WTC11 (cell line): ENCODE measurements around the gene SDC1. TPM values are rescaled to one million over a fixed set of nuclear protein-coding genes. Genes with fewer than 3 reads are reported as not detected.
"Not testable (repeated sequence)": the region's sequence is repeated elsewhere in the genome, so short reads cannot be mapped to it uniquely, and the experiment has no call there.

Experiments
- ATAC-seq: fragments of 200-7000 bp; cut with Tn5 transposase; 2 replicates; pipeline ENCODE4 v1.10.0; 2021; ENCODE audit warnings: mild to moderate bottlenecking, moderate library complexity
- CTCF ChIA-PET: fragments of 300-600 bp; sonication (Branson Sonifier 250); formaldehyde crosslinking; loops from one replicate; lab custom pipeline; 2021; ENCODE audit warnings: antibody characterized with exemption; lab: Charles Lee
- POLR2A ChIA-PET: fragments of 350-600 bp; sonication (Branson Sonifier 250); formaldehyde crosslinking; loops from one replicate; lab custom pipeline; 2021; ENCODE audit warnings: antibody characterized with exemption; lab: Charles Lee
- DNase-seq: peaks from one replicate; pipeline ENCODE4 v3.0.0; 2021; ENCODE audit warnings: low spot score
- H3K27ac Mint-ChIP-seq: 2 replicates; pipeline ENCODE4 v1.8.0; 2021; ENCODE audit warnings: mixed read lengths
- H3K27me3 Mint-ChIP-seq: 2 replicates; pipeline ENCODE4 v1.8.0; 2021; ENCODE audit warnings: low read depth, mild to moderate bottlenecking, moderate library complexity, mixed read lengths
- H3K36me3 Mint-ChIP-seq: 2 replicates; pipeline ENCODE4 v1.8.0; 2021; ENCODE audit warnings: mixed read lengths
- H3K4me1 Mint-ChIP-seq: 2 replicates; pipeline ENCODE4 v1.8.0; 2022; ENCODE audit warnings: mixed read lengths
- H3K4me3 Mint-ChIP-seq: 2 replicates; pipeline ENCODE4 v1.8.0; 2021; ENCODE audit warnings: mild to moderate bottlenecking, moderate library complexity, mixed read lengths
- H3K9me3 Mint-ChIP-seq: 2 replicates; pipeline ENCODE4 v1.8.0; 2021; ENCODE audit warnings: mixed read lengths
- ATF2 ChIP-seq: sonication (generic); formaldehyde crosslinking; IDR thresholded peaks from 2 replicates; pipeline ENCODE4 v1.8.1; 2022; ENCODE audit warnings: low read depth, missing genetic modification reagents, borderline replicate concordance
- CBFB ChIP-seq: sonication (generic); formaldehyde crosslinking; IDR thresholded peaks from 2 replicates; pipeline ENCODE4 v1.8.1; 2022; ENCODE audit warnings: mild to moderate bottlenecking, low read depth, missing genetic modification reagents
- CREB1 ChIP-seq: sonication (generic); formaldehyde crosslinking; IDR thresholded peaks from 2 replicates; pipeline ENCODE4 v1.8.0; 2023; ENCODE audit warnings: mild to moderate bottlenecking, missing genetic modification reagents
- ELF4 ChIP-seq: sonication (generic); formaldehyde crosslinking; IDR thresholded peaks from 2 replicates; pipeline ENCODE4 v1.8.1; 2022; ENCODE audit warnings: low read depth, mild to moderate bottlenecking, moderate library complexity, missing genetic modification reagents
- ETV6 ChIP-seq: sonication (generic); formaldehyde crosslinking; IDR thresholded peaks from 2 replicates; pipeline ENCODE4 v1.8.1; 2022; ENCODE audit warnings: mild to moderate bottlenecking, missing genetic modification reagents
- FOXP4 ChIP-seq: sonication (generic); formaldehyde crosslinking; IDR thresholded peaks from 2 replicates; pipeline ENCODE4 v1.8.0; 2022; ENCODE audit warnings: mild to moderate bottlenecking, missing genetic modification reagents
- IRF1 ChIP-seq: sonication (generic); formaldehyde crosslinking; IDR thresholded peaks from 2 replicates; pipeline ENCODE4 v1.8.0; 2023; ENCODE audit warnings: missing genetic modification reagents
- JUN ChIP-seq: sonication (generic); formaldehyde crosslinking; IDR thresholded peaks from 2 replicates; pipeline ENCODE4 v1.8.0; 2023; ENCODE audit warnings: mild to moderate bottlenecking, missing genetic modification reagents
- MAX ChIP-seq: sonication (generic); formaldehyde crosslinking; IDR thresholded peaks from 2 replicates; pipeline ENCODE4 v1.8.0; 2022; ENCODE audit warnings: mild to moderate bottlenecking, missing genetic modification reagents
- NFE2L1 ChIP-seq: sonication (generic); formaldehyde crosslinking; IDR thresholded peaks from 2 replicates; pipeline ENCODE4 v1.8.1; 2023; ENCODE audit warnings: missing genetic modification reagents
- PRDM15 ChIP-seq: sonication (generic); formaldehyde crosslinking; IDR thresholded peaks from 2 replicates; pipeline ENCODE4 v1.8.0; 2022; ENCODE audit warnings: missing genetic modification reagents
- SMAD3 ChIP-seq: sonication (generic); formaldehyde crosslinking; IDR thresholded peaks from 2 replicates; pipeline ENCODE4 v1.8.0; 2022; ENCODE audit warnings: missing genetic modification reagents, mild to moderate bottlenecking, borderline replicate concordance
- TEAD4 ChIP-seq: sonication (generic); formaldehyde crosslinking; IDR thresholded peaks from 2 replicates; pipeline ENCODE4 v1.8.0; 2022; ENCODE audit warnings: mild to moderate bottlenecking, missing genetic modification reagents
- USF2 ChIP-seq: sonication (generic); formaldehyde crosslinking; IDR thresholded peaks from 2 replicates; pipeline ENCODE4 v1.8.1; 2023; ENCODE audit warnings: mild to moderate bottlenecking, missing genetic modification reagents, moderate library complexity
- ZBTB21 ChIP-seq: sonication (generic); formaldehyde crosslinking; IDR thresholded peaks from 2 replicates; pipeline ENCODE4 v1.8.1; 2023; ENCODE audit warnings: mild to moderate bottlenecking, missing genetic modification reagents, borderline replicate concordance
- ZNF138 ChIP-seq: sonication (generic); formaldehyde crosslinking; conservative IDR thresholded peaks from 2 replicates; pipeline ENCODE4 v1.8.1; 2022; ENCODE audit warnings: mild to moderate bottlenecking, moderate library complexity, missing genetic modification reagents
- ZNF263 ChIP-seq: sonication (generic); formaldehyde crosslinking; IDR thresholded peaks from 2 replicates; pipeline ENCODE4 v1.8.1; 2022; ENCODE audit warnings: low read depth, mild to moderate bottlenecking, moderate library complexity, missing genetic modification reagents
- ZNF396 ChIP-seq: fragments of 250-450 bp; sonication (Bioruptor Pico); IDR thresholded peaks from 2 replicates; pipeline ENCODE4 v1.8.0; 2021; ENCODE audit warnings: mild to moderate bottlenecking, moderate library complexity, borderline replicate concordance
- ZNF416 ChIP-seq: fragments of 250-450 bp; sonication (Bioruptor Pico); IDR thresholded peaks from 2 replicates; pipeline ENCODE4 v1.9.0; 2021; ENCODE audit warnings: mild to moderate bottlenecking, inconsistent platforms
- ZNF425 ChIP-seq: fragments of 250-450 bp; sonication (Bioruptor Pico); conservative IDR thresholded peaks from 2 replicates; pipeline ENCODE4 v1.9.0; 2021; ENCODE audit warnings: mild to moderate bottlenecking
- total RNA-seq: library from RNA; stranded (reverse); gene quantifications from 3 replicates; pipeline ENCODE4 v1.2.3, GENCODE V29; 2021

SDC1 gene
- total RNA-seq, 1 experiment from 2014 or later = 52.6 TPM

GRCh38 chr2:20235655-20236305, 10.8 kb upstream of the SDC1 start:
- H3K27ac Mint-ChIP-seq = no peak overlapping the region
- no peaks in the 10 kb centered on the region for H3K36me3 Mint-ChIP-seq
- peaks cover 20% of the 10 kb centered on the region for H3K4me1 Mint-ChIP-seq
- H3K27me3 Mint-ChIP-seq = no peaks in the 10 kb centered on the region
- ATAC-seq (no peak), DNase-seq (no peak)
- peaks cover 11% of the 10 kb centered on the region for H3K9me3 Mint-ChIP-seq
- TF ChIP-seq ZNF425 (CRISPR knock-in tag) (no peak), MAX (CRISPR knock-in tag) (no peak), NFE2L1 (CRISPR knock-in tag) (no peak), PRDM15 (no peak), ATF2 (CRISPR knock-in tag) (no peak), JUN (no peak)
- H3K4me3 Mint-ChIP-seq = no peak overlapping the region
- ChIA-PET POLR2A (interaction anchor here (0.6 kb wide), 1 partner anchor 17 kb away, joined by 3 read pairs; no protein-coding TSS in a partner anchor), CTCF (no interaction called here)

- peaks cover 20% of the 10 kb centered on the region for H3K4me1 Mint-ChIP-seq
- H3K27ac Mint-ChIP-seq, ATAC-seq, H3K27me3 Mint-ChIP-seq, H3K4me3 Mint-ChIP-seq, H3K36me3 Mint-ChIP-seq, DNase-seq: not testable (repeated sequence)
- H3K9me3 Mint-ChIP-seq = peaks cover 14% of the 10 kb centered on the region
- ChIA-PET CTCF (interaction anchor here (3.8 kb wide), 1 partner anchor 7 kb away, joined by 48 read pairs; no protein-coding TSS in a partner anchor), POLR2A (interaction anchor here (1.2 kb wide), 1 partner anchor 9 kb away, joined by 4 read pairs; no protein-coding TSS in a partner anchor)
Observed at GRCh38 chr2:20234597-20234996, 9.7 kb upstream of the SDC1 start.

GRCh38 chr2:20232837-20233207, 7.9 kb upstream of the SDC1 start:
- Mint-ChIP-seq H3K4me1 (peaks cover 20% of the 10 kb centered on the region), H3K36me3 (no peaks in the 10 kb centered on the region), H3K27ac (no peak overlapping the region), H3K9me3 (peaks cover 5% of the 10 kb centered on the region), H3K4me3 (no peak overlapping the region), H3K27me3 (no peaks in the 10 kb centered on the region)
- ATAC-seq (no peak), DNase-seq (no peak)
- ChIA-PET CTCF (interaction anchor here (0.6 to 3.8 kb wide), 8 partner anchors 9 to 418 kb away, joined by 3 to 48 read pairs (median 8); partner anchors contain the start of gene HS1BP3), POLR2A (no interaction called here)
- TF ChIP-seq FOXP4 (CRISPR knock-in tag) (no peak), ZNF396 (no peak), CREB1 (CRISPR knock-in tag) (no peak), USF2 (no peak), ZNF416 (no peak), ETV6 (CRISPR knock-in tag) (no peak), ZNF138 (CRISPR knock-in tag) (no peak), TEAD4 (no peak), SMAD3 (CRISPR knock-in tag) (no peak), NFE2L1 (CRISPR knock-in tag) (no peak), IRF1 (CRISPR knock-in tag) (no peak), CBFB (CRISPR knock-in tag) (no peak), ZBTB21 (CRISPR knock-in tag) (no peak), ZNF263 (CRISPR knock-in tag) (no peak), ELF4 (CRISPR knock-in tag) (no peak)
